H9 (cell line): ENCODE results near the gene GABBR2. TPM values are rescaled to one million over a fixed set of nuclear protein-coding genes. Genes with fewer than 3 reads are reported as not detected.

Source experiments
- DNase-seq: peaks from one replicate; pipeline ENCODE4 v3.0.0-alpha.2; 2017
- H2AFZ ChIP-seq: one replicate; pipeline ENCODE4 v1.6.1; 2013; ENCODE audit warnings: mild to moderate bottlenecking, low read length, control low read depth, moderate library complexity
- H2AK5ac ChIP-seq: 2 replicates; pipeline ENCODE4 v1.6.1; 2013; ENCODE audit warnings: low read length, control low read depth, mixed read lengths; ENCODE audit not compliant: insufficient read length
- H2BK120ac ChIP-seq: one replicate; pipeline ENCODE4 v1.6.1; 2013; ENCODE audit warnings: low read depth, mild to moderate bottlenecking, low read length, control low read depth, inconsistent platforms; ENCODE audit not compliant: poor library complexity, severe bottlenecking
- H2BK12ac ChIP-seq: 2 replicates; pipeline ENCODE4 v1.6.1; 2013; ENCODE audit warnings: low read length, control low read depth, mixed read lengths, low read depth; ENCODE audit not compliant: insufficient read length
- H2BK15ac ChIP-seq: 2 replicates; pipeline ENCODE4 v1.6.1; 2013; ENCODE audit warnings: low read depth, low read length, control low read depth
- H2BK20ac ChIP-seq: one replicate; pipeline ENCODE4 v1.6.1; 2013; ENCODE audit warnings: low read depth, mild to moderate bottlenecking, low read length, control low read depth, inconsistent platforms; ENCODE audit not compliant: poor library complexity, severe bottlenecking
- H2BK5ac ChIP-seq: 2 replicates; pipeline ENCODE4 v1.6.1; 2013; ENCODE audit warnings: low read length, control low read depth, mixed read lengths; ENCODE audit not compliant: insufficient read length
- H3K14ac ChIP-seq: 2 replicates; pipeline ENCODE4 v1.6.1; 2013; ENCODE audit warnings: low read length, control low read depth; ENCODE audit not compliant: insufficient read depth
- H3K18ac ChIP-seq: 2 replicates; pipeline ENCODE4 v1.6.1; 2013; ENCODE audit warnings: low read depth, mild to moderate bottlenecking, mixed read lengths, low read length, control low read depth; ENCODE audit not compliant: insufficient read length
- H3K23ac ChIP-seq: 2 replicates; pipeline ENCODE4 v1.6.1; 2013; ENCODE audit warnings: low read length, control low read depth, mixed read lengths, low read depth; ENCODE audit not compliant: insufficient read length
- H3K23me2 ChIP-seq: 2 replicates; pipeline ENCODE4 v1.6.1; 2013; ENCODE audit warnings: low read depth, mild to moderate bottlenecking, mixed read lengths, low read length, control low read depth; ENCODE audit not compliant: insufficient read length, poor library complexity, severe bottlenecking
- H3K27ac ChIP-seq: 2 replicates; pipeline ENCODE4 v1.5.1; 2013; ENCODE audit warnings: low read length, control low read depth, mixed read lengths, low read depth; ENCODE audit not compliant: insufficient read length
- H3K27me3 ChIP-seq: 2 replicates; pipeline ENCODE4 v1.6.1; 2013; ENCODE audit warnings: low read length, control low read depth, inconsistent platforms; ENCODE audit not compliant: insufficient read depth
- H3K4ac ChIP-seq: 2 replicates; pipeline ENCODE4 v1.6.1; 2013; ENCODE audit warnings: low read depth, mild to moderate bottlenecking, control low read depth, inconsistent platforms, low read length, moderate library complexity
- H3K4me1 ChIP-seq: 2 replicates; pipeline ENCODE4 v1.6.1; 2013; ENCODE audit warnings: low read length, control low read depth, inconsistent platforms; ENCODE audit not compliant: insufficient read depth
- H3K4me2 ChIP-seq: 2 replicates; pipeline ENCODE4 v1.6.1; 2013; ENCODE audit warnings: low read length, control low read depth, mixed read lengths; ENCODE audit not compliant: insufficient read length, insufficient read depth
- H3K56ac ChIP-seq: 2 replicates; pipeline ENCODE4 v1.6.1; 2013; ENCODE audit warnings: low read depth, mild to moderate bottlenecking, mixed read lengths, low read length, control low read depth; ENCODE audit not compliant: insufficient read length
- H3K79me1 ChIP-seq: 2 replicates; pipeline ENCODE4 v1.6.1; 2013; ENCODE audit warnings: low read depth, mild to moderate bottlenecking, moderate library complexity, low read length, control low read depth, inconsistent platforms; ENCODE audit not compliant: insufficient read depth, poor library complexity, severe bottlenecking
- H3K79me2 ChIP-seq: 2 replicates; pipeline ENCODE4 v1.6.1; 2013; ENCODE audit warnings: low read length, control low read depth, inconsistent platforms; ENCODE audit not compliant: insufficient read depth
- H3K9ac ChIP-seq: 2 replicates; pipeline ENCODE4 v1.6.1; 2013; ENCODE audit warnings: low read length, control low read depth, mixed read lengths; ENCODE audit not compliant: insufficient read length; ENCODE audit errors: extremely low read depth
- H3K9me3 ChIP-seq: one replicate; pipeline ENCODE4 v1.6.1; 2013; ENCODE audit warnings: low read depth, low read length, inconsistent platforms; ENCODE audit not compliant: control insufficient read depth
- H3T11ph ChIP-seq: one replicate; pipeline ENCODE4 v1.6.1; 2013; ENCODE audit warnings: mild to moderate bottlenecking, low read length, control low read depth, inconsistent platforms
- H4K20me1 ChIP-seq: one replicate; pipeline ENCODE4 v1.6.1; 2013; ENCODE audit not compliant: control insufficient read depth, insufficient read length, insufficient read depth
- H4K5ac ChIP-seq: 2 replicates; pipeline ENCODE4 v1.6.1; 2013; ENCODE audit warnings: low read depth, mild to moderate bottlenecking, mixed read lengths, low read length, control low read depth; ENCODE audit not compliant: insufficient read length
- H4K8ac ChIP-seq: replicated peaks from 2 replicates; pipeline ENCODE4 v1.6.1; 2013; ENCODE audit warnings: low read length, control low read depth, mixed read lengths, low read depth; ENCODE audit not compliant: insufficient read length
- H4K91ac ChIP-seq: 2 replicates; pipeline ENCODE4 v1.6.1; 2013; ENCODE audit warnings: low read depth, mild to moderate bottlenecking, moderate library complexity, mixed read lengths, low read length, control low read depth; ENCODE audit not compliant: insufficient read length
- H3K27ac Mint-ChIP-seq, 3 experiments: 2 replicates in 2 of 3; 3 replicates in 1 of 3; pipeline ENCODE4 v1.8.0; 2020 to 2021; ENCODE audit warnings: mixed read lengths in 3 of 3, mild to moderate bottlenecking in 1 of 3, moderate library complexity in 1 of 3
- H3K27me3 Mint-ChIP-seq: 2 replicates; pipeline ENCODE4 v1.8.0; 2021; ENCODE audit warnings: low read depth, mild to moderate bottlenecking, moderate library complexity, mixed read lengths
- H3K36me3 Mint-ChIP-seq, 3 experiments: 2 replicates in 2 of 3; 3 replicates in 1 of 3; pipeline ENCODE4 v1.8.0; 2020 to 2021; ENCODE audit warnings: low read depth in 3 of 3, mixed read lengths in 3 of 3; ENCODE audit not compliant: insufficient read depth in 1 of 3
- H3K4me1 Mint-ChIP-seq, 2 experiments: 2 replicates each; pipeline ENCODE4 v1.8.0; 2020; ENCODE audit warnings: mixed read lengths in 2 of 2
- H3K4me3 Mint-ChIP-seq, 2 experiments: 2 replicates in 1 of 2; 3 replicates in 1 of 2; pipeline ENCODE4 v1.8.0; 2020 to 2021; ENCODE audit warnings: mild to moderate bottlenecking in 2 of 2, mixed read lengths in 2 of 2, moderate library complexity in 1 of 2
- H3K9me3 Mint-ChIP-seq, 2 experiments: 2 replicates in 1 of 2; 3 replicates in 1 of 2; pipeline ENCODE4 v1.8.0; 2020; ENCODE audit warnings: mild to moderate bottlenecking in 2 of 2, mixed read lengths in 2 of 2, moderate library complexity in 1 of 2
- WGBS: extraction: QIAGEN DNeasy Blood & Tissue Kit; methylation state at CpG from one replicate; pipeline ENCODE4 v1.1.7; 2013; ENCODE audit warnings: missing lambda C conversion rate, low lambda C conversion rate, mixed read lengths; ENCODE audit not compliant: insufficient read length; ENCODE audit errors: extremely low coverage; 5-methylcytosine and 5-hydroxymethylcytosine counted together
- total RNA-seq: library from RNA; stranded (reverse); gene quantifications from 2 replicates; pipeline ENCODE4 v1.2.1, GENCODE V29; 2021
- TF ChIP-seq, protein P1 (sequence below): fragments of 200-600 bp; sonication (generic); conservative IDR thresholded peaks from 3 replicates; pipeline ENCODE4 v1.8.0; 2021; ENCODE audit warnings: antibody characterized with exemption, mild to moderate bottlenecking

Gene GABBR2
- total RNA-seq, 1 experiment from 2014 or later = 0.66 TPM

DNA sequence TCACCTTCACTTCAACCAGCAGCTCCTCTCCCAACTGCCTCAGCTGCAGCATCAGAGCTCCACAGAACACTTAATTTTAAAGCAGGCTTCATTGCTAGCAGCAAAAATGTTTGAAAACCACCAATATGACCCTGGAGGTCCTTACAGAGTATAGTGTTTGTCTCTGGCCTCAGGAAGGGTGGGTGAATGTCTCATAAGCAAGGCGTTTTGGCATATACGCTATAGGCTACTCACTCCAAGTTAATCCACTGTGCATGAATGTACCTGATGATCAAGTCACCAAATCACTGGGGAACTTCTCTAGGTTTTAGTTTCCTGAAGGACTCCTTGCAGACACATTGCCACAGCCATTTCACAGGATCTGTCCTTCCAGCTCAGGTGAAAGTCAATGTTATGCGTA, 125.3 kb downstream of the GABBR2 start:
- no peak overlapping the region for H4K91ac ChIP-seq
- H3K4me1 ChIP-seq = no peaks in the 10 kb centered on the region
- no peaks in the 10 kb centered on the region for H3K9me3 ChIP-seq
- H3K23ac ChIP-seq = no peak overlapping the region
- no peaks in the 10 kb centered on the region for H4K20me1 ChIP-seq
- H2BK5ac ChIP-seq = no peak overlapping the region
- H3K79me2 ChIP-seq = no peaks in the 10 kb centered on the region
- H2BK20ac ChIP-seq = no peak overlapping the region
- no peak for DNase-seq
- no CpG with 5 or more reads among the region's 3 CpGs for WGBS
- no peak overlapping the region for H3K27ac ChIP-seq
- no peaks in the 10 kb centered on the region for H3K79me1 ChIP-seq
- H2BK120ac ChIP-seq = no peak overlapping the region
- H2AK5ac ChIP-seq = no peak overlapping the region
- no peak overlapping the region for H3K4ac ChIP-seq
- H2BK15ac ChIP-seq = no peak overlapping the region
- H3K9ac ChIP-seq = no peak overlapping the region
- H3K27me3 Mint-ChIP-seq = peaks cover 4% of the 10 kb centered on the region
- no peak overlapping the region for H4K8ac ChIP-seq
- H4K5ac ChIP-seq = no peak overlapping the region
- no peak overlapping the region for H3K4me3 Mint-ChIP-seq
- H3K56ac ChIP-seq = no peak overlapping the region
- H3T11ph ChIP-seq = no peak overlapping the region
- no peak overlapping the region for H3K14ac ChIP-seq
- no peak overlapping the region for H3K18ac ChIP-seq
- peak overlapping the region in 1 of 3 experiments; percentile 14; a peak in 1 of 7 replicates for H3K27ac Mint-ChIP-seq
- no peaks in the 10 kb centered on the region; the same call in 1 of the 2 replicates for H3K27me3 ChIP-seq
- H2BK12ac ChIP-seq = no peak overlapping the region
- no peaks in the 10 kb centered on the region for H3K23me2 ChIP-seq
- H3K36me3 Mint-ChIP-seq = no peaks in the 10 kb centered on the region
- no peaks in the 10 kb centered on the region for H3K9me3 Mint-ChIP-seq
- H2AFZ ChIP-seq = no peak overlapping the region
- no peak overlapping the region for H3K4me2 ChIP-seq
- H3K4me1 Mint-ChIP-seq = no peaks in the 10 kb centered on the region
- TF ChIP-seq, protein P1, sequence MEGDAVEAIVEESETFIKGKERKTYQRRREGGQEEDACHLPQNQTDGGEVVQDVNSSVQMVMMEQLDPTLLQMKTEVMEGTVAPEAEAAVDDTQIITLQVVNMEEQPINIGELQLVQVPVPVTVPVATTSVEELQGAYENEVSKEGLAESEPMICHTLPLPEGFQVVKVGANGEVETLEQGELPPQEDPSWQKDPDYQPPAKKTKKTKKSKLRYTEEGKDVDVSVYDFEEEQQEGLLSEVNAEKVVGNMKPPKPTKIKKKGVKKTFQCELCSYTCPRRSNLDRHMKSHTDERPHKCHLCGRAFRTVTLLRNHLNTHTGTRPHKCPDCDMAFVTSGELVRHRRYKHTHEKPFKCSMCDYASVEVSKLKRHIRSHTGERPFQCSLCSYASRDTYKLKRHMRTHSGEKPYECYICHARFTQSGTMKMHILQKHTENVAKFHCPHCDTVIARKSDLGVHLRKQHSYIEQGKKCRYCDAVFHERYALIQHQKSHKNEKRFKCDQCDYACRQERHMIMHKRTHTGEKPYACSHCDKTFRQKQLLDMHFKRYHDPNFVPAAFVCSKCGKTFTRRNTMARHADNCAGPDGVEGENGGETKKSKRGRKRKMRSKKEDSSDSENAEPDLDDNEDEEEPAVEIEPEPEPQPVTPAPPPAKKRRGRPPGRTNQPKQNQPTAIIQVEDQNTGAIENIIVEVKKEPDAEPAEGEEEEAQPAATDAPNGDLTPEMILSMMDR = no peak
